Heart right ventricle (tissue), 16 donors: ENCODE data around the gene ATG16L2. TPM values are rescaled to one million over a fixed set of nuclear protein-coding genes. Genes with fewer than 3 reads are reported as not detected.

Experiments
- ATAC-seq, 8 donors: fragments of 200-7000 bp; cut with Tn5 transposase; one replicate each; pipeline ENCODE4 v1.9.1; 2020; ENCODE audit warnings: mild to moderate bottlenecking in 8 of 8, moderate library complexity in 8 of 8, moderate number of reproducible peaks in 1 of 8
- DNase-seq, 2 donors: peaks; one replicate each; pipeline ENCODE4 v3.0.0-alpha.2; 2020
- H3K27ac ChIP-seq, 10 donors: fragments of 200-600 bp; sonication (generic) in 2 of 10; one replicate each; pipeline versions ENCODE4 v1.5.0 to v1.8.0; 2020 to 2022; ENCODE audit warnings: mild to moderate bottlenecking in 3 of 10
- H3K27me3 ChIP-seq, 7 donors: fragments of 200-600 bp; one replicate each; pipeline ENCODE4 v1.8.0; 2021 to 2022; ENCODE audit warnings: mild to moderate bottlenecking in 2 of 7
- H3K36me3 ChIP-seq, 9 donors: fragments of 200-600 bp; sonication (generic) in 1 of 9; one replicate each; pipeline versions ENCODE4 v1.5.0 to v1.8.0; 2020 to 2022; ENCODE audit warnings: mild to moderate bottlenecking in 2 of 9
- H3K4me1 ChIP-seq, 9 donors: fragments of 200-600 bp; sonication (generic) in 1 of 9; one replicate each; pipeline versions ENCODE4 v1.5.0 to v1.8.0; 2020 to 2022; ENCODE audit warnings: mild to moderate bottlenecking in 4 of 9
- H3K4me3 ChIP-seq, 10 donors: fragments of 200-600 bp; sonication (generic) in 2 of 10; one replicate each; pipeline versions ENCODE4 v1.5.0 to v1.8.0; 2020 to 2022; ENCODE audit warnings: mild to moderate bottlenecking in 7 of 10, moderate library complexity in 2 of 10
- H3K9me3 ChIP-seq, 11 donors: fragments of 200-600 bp in 10 of 11; sonication (generic) in 2 of 11; one replicate each; pipeline versions ENCODE4 v1.5.0 to v1.8.0; 2013 to 2022; ENCODE audit warnings: mild to moderate bottlenecking in 2 of 11, control low read depth in 1 of 11, moderate library complexity in 1 of 11
- WGBS, 2 donors: extraction: QIAGEN DNeasy Blood & Tissue Kit; methylation state at CpG; one replicate each; pipeline ENCODE4 v1.1.7; 2013; ENCODE audit warnings: inconsistent platforms in 1 of 2; 5-methylcytosine and 5-hydroxymethylcytosine counted together
- intact Hi-C, 10 donors: fragments of 100-400 bp; cut with DNase I; formaldehyde crosslinking; loops; one replicate each; pipeline versions ENCODE4 v1.11.1 to v1.14.2; 2022
- polyA plus RNA-seq, 2 donors: library from polyadenylated mRNA; stranded (reverse); fragments of 200-250 nt; gene quantifications; one replicate each; pipeline ENCODE4 v1.2.3, GENCODE V29; 2013
- total RNA-seq, 10 donors: library from RNA; stranded (reverse); fragmentation: NEBNext Ultra II Directional in 3 of 10; extraction: Animal tissue kit (Norgen Biotek cat#: 25700) in 3 of 10; gene quantifications; one replicate each; pipeline versions ENCODE4 v1.2.1 to v1.2.4, GENCODE V29; 2021 to 2023
- TF ChIP-seq, protein P1 (sequence below), 9 donors: fragments of 200-600 bp; sonication (generic) in 2 of 9; IDR thresholded peaks; one replicate each; pipeline versions ENCODE4 v1.5.0 to v1.8.0; 2021 to 2022; ENCODE audit warnings: antibody characterized with exemption in 9 of 9, mild to moderate bottlenecking in 5 of 9, moderate library complexity in 1 of 9
- donor health status: Arrhythmogenic right ventricular cardiomyopathy.
- donor health status: ischemic (EF 13 %, LVEDD 7.1; RV severe dilation, severe dysfunction).
- donor health status: healthy with polysubstance abuse.
- donor health status: DM: no; HTN: yes; CAD: no.
- donor health status: DM: no; HTN: no; CAD: no.
- donor health status: ischemic (EF 25% LVEDD 6.9; RV normal size, moderate dysfunction).
- donor health status: ischemic (EF 25% LVEDD 5.7; RV mildly dilated, moderate dysfunction).
- donor health status: healthy.
- donor health status: DM: yes; HTN: yes; CAD: no.
- donor health status: Ischemic cardiomyopathy.
- donor health status: ischemic (EF 35%, LVEDD 5.7; RV mildly dilated, moderate dysfunction).
- donor health status: nonischemic (EF 11% LVEDD 7.7; RV severe dilation, severe dysfunction).
- donor health status: DM: yes; HTN: yes; CAD: no.
- donor health status: PGD.
- donor health status: ischemic (EF 29% LVEDD 5.4; RV normal size, mild dysfunction).
- donor health status: nonischemic (EF 23%, LVEDD 6.1; RV moderate dilation, normal function).

Gene ATG16L2
- total and polyA plus RNA-seq, 12 donors, result 8.0 to 66.9 (median 12.3) TPM

DNA sequence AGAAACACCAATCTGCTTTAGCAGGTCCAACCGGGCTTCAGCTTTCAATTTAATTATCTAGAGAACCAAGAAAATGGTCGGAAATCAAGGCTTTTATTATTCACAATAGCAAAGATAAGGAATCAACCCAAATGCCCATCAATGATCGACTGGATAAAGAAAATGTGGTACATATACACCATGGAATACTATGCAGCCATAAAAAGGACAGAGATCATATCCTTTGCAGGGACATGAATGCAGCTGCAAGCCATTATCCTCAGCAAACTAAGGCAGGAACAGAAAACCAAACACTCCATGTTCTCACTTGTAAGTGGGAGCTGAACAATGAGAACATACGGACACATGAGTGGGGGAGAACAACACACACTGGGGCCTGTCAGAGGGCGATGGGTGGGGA, 53.8 kb downstream of the ATG16L2 start:
- 98% methylated on average over 5 of the region's 5 CpGs for WGBS, 2 donors

GRCh38 chr11:72869831-72870230, 55.6 kb downstream of the ATG16L2 start:
- peaks cover 5 to 50% (median 23%) of the 10 kb centered on the region in 9 donors for H3K4me1 ChIP-seq
- WGBS, 2 donors, result 64 to 69% methylated on average over 4 of the region's 4 CpGs
- TF ChIP-seq, protein P1, sequence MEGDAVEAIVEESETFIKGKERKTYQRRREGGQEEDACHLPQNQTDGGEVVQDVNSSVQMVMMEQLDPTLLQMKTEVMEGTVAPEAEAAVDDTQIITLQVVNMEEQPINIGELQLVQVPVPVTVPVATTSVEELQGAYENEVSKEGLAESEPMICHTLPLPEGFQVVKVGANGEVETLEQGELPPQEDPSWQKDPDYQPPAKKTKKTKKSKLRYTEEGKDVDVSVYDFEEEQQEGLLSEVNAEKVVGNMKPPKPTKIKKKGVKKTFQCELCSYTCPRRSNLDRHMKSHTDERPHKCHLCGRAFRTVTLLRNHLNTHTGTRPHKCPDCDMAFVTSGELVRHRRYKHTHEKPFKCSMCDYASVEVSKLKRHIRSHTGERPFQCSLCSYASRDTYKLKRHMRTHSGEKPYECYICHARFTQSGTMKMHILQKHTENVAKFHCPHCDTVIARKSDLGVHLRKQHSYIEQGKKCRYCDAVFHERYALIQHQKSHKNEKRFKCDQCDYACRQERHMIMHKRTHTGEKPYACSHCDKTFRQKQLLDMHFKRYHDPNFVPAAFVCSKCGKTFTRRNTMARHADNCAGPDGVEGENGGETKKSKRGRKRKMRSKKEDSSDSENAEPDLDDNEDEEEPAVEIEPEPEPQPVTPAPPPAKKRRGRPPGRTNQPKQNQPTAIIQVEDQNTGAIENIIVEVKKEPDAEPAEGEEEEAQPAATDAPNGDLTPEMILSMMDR (IDR thresholded peaks at IDR 0.05), result no peak
- no peak for DNase-seq
- H3K4me3 ChIP-seq, result no peak overlapping the region
- H3K27me3 ChIP-seq, result no peaks in the 10 kb centered on the region
- no peaks in the 10 kb centered on the region for H3K9me3 ChIP-seq
- no peak for ATAC-seq
- intact Hi-C loops, result no loop called here
- H3K36me3 ChIP-seq, result peaks cover 0 to 47% (median 4%) of the 10 kb centered on the region in 9 donors
- H3K27ac ChIP-seq, result peak overlapping the region in 5 of 10 donors; percentile 2 to 49 (median 25)

More for the DNA sequence above, 53.8 kb downstream of the ATG16L2 start:
- intact Hi-C loops, result no loop called here
- TF ChIP-seq, protein P1 (IDR thresholded peaks at IDR 0.05), result no peak
- Histone ChIP-seq H3K4me3 (no peak overlapping the region), H3K9me3 (no peaks in the 10 kb centered on the region), H3K36me3 (peaks cover 0 to 38% (median 3%) of the 10 kb centered on the region in 9 donors), H3K27me3 (no peaks in the 10 kb centered on the region), H3K4me1 (peaks cover 8 to 68% (median 40%) of the 10 kb centered on the region in 9 donors), H3K27ac (no peak overlapping the region)
- DNase-seq (no peak), ATAC-seq (no peak)

- 80 to 83% methylated on average over 1 of the region's 1 CpG for WGBS, 2 donors
- intact Hi-C loops, result no loop called here
- Histone ChIP-seq H3K36me3 (peaks cover 0 to 58% (median 8%) of the 10 kb centered on the region in 9 donors), H3K4me1 (peaks cover 0 to 38% (median 11%) of the 10 kb centered on the region in 9 donors), H3K9me3 (no peaks in the 10 kb centered on the region), H3K27me3 (no peaks in the 10 kb centered on the region), H3K27ac (peak overlapping the region in 3 of 10 donors; percentile 14 to 36 (median 25)), H3K4me3 (no peak overlapping the region)
- ATAC-seq (no peak), DNase-seq (no peak)
- TF ChIP-seq, protein P1 (IDR thresholded peaks at IDR 0.05), result no peak
Measured at GRCh38 chr11:72871119-72871518, 56.9 kb downstream of the ATG16L2 start.

DNA sequence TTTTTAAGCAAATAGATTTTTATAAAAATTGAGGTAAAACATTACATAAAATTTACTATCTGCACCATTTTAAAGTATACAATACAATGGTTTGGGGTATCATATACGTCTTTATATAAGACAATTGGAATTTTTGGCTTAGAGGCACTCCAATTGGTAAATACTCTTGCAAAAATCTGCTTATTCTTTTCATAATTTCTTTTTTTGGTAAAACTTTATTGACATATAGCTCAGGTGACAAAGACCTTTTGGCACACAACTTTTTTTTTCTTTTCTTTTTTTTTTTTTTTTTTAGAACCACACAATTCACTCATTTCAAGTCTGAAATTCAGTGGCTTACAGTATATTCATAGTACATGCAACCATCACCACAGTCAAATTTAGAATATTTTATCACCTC, 57.8 kb downstream of the ATG16L2 start:
- no peak for ATAC-seq
- Histone ChIP-seq H3K27ac (no peak overlapping the region), H3K27me3 (no peaks in the 10 kb centered on the region), H3K9me3 (no peaks in the 10 kb centered on the region), H3K36me3 (peaks cover 0 to 60% (median 13%) of the 10 kb centered on the region in 9 donors), H3K4me1 (peaks cover 0 to 29% (median 8%) of the 10 kb centered on the region in 9 donors), H3K4me3 (no peak overlapping the region)
- 94 to 100% methylated on average over 1 of the region's 1 CpG for WGBS, 2 donors
- DNase-seq, result no peak
- intact Hi-C loops, result no loop called here
- TF ChIP-seq, protein P1 (IDR thresholded peaks at IDR 0.05), result no peak
